Fibroblast of skin of left biceps (primary cell): Measurements from ENCODE around the gene PSMF1.

Experiments used
- DNase-seq, 2 experiments: peaks; one replicate each; pipeline ENCODE4 v3.0.0-alpha.2; 2013; ENCODE audit warnings: low read depth in 2 of 2

Gene PSMF1

DNA sequence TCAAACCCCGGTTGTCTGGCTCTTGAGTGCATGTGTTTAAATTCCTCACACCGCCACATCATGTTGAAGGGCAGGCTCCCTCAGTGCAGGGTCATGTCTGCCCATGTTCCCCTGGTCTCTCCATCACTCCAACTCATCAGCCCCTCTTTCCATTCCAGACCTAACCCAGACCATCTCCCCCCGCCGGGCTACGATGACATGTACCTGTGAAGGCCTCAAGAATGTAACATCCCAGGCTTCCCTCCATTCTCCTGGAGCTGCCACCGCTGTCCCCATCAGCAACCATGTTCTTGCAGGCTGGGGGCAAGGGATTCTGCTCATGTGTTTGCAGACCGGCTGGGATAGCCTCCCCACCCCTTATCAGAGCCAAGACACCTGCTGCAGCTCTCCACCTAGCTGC, 46.5 kb downstream of the PSMF1 start:
- no peak for DNase-seq

DNA sequence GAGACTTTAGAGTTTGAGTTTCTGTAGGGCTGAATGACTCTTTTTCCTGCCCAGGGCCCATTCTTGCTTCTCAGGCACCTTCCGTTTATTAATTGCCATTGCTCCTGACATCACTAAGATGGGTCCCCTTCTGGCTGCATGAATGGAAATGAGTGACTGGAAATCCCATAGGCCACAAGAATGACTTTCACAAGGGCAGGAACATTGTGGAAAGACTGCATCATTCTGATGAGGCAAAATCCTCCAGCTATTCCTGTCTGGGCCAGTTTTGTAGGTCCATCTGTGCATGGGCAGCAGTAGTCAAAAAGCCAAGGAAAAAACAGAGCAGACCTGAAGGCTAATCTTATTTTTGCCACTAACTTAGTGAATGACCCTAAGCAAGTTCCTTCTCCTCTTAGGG, 47.1 kb downstream of the PSMF1 start:
- DNase-seq: no peak

DNA sequence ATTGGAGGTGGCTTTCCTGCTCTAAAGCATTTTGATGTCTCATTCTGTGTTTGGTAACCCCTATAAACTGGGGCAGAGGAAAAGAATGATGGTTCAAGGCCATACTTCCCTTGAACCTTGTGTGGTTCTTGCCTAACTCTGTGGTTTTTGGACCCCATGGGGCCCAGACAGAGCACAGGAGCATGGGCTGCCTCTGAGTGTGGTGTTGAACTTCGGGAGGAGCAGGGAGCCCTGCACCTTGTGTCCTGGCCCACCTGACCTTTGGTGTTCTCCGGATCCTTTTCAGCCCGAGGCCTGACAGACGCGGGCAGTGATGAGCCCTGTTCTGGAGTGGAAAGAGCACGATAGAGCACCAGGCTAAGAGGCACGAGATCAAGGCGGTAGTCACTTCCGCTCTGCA, 47.5 kb downstream of the PSMF1 start:
- DNase-seq: no peak

DNA sequence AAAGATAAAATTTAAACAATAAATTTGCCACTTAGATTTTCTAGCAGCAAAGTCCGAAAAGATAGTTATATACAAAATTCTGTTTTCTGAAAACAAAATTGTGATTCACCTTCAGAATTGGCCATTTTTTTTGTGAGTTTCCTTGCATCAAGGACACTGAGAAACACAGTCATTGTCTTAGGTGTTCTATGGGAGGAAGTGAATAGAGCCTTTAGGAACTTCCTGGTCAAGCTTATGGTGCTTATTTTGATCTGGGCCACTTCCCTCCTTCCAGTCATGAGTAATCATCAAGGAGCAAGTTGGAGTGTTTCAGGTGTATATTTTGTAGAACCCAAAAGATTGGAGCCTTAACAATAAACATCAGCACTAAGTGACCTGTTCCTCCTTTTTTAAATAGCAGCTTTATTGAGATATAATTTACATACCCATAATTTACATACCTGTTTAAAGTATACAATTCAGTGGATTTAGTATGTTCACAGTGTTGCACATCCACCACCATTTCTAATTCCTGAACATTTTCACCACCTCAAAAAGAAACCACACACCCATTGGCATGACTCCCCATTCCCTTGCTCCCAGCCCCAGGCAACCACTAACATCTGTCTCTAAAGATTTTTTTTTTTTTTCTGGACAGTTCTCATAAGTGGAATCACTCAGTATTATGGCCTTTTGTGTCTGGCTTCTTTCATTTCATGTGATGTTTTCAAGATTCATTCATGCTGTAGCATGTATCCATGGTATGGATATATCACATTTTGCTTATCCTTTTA, 48.7 kb downstream of the PSMF1 start:
- DNase-seq: no peak

DNA sequence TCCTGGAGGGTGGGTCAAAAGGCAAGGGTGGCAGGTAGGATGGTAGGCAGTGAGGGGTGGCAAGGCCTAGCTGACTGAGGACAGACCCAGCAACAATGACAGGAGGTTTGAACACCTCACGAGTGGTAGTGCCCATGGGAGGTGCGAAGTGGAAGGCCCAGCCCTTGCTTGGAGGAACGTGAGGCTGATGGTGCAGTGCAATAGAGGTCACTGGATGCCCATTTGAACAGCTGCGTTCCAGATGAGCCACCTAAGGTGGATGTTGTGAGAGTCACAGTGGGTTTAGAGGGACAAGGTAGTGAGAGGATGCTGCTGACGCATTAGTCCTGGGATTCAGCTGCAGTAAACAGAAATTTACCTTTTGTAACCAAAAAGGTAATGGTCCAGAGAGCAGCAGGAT, 50.8 kb downstream of the PSMF1 start:
- no peak for DNase-seq

GRCh38 chr20:1171461-1172093, 53.2 kb downstream of the PSMF1 start:
- no peak for DNase-seq

DNA sequence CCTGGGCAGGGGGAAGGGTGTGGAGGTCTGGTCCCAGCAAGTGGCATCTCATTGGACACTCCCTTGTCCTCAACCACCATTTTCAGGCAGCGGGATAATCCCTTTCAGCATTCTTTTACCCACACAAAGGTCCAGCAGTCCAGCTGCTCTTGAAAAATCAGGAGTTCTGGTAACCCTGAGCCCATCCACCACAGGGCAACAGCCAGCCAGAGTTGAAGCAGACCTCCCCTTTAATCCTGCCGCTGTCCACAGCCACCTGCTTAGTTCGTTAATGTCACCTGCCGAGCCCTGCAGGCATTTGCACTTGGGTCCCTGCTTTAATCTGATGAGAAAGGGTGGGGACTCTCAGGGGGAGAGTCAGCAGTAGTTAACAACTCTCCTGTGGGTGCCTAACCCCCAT, 55.3 kb downstream of the PSMF1 start:
- no peak for DNase-seq

GRCh38 chr20:1174787-1175186, 56.4 kb downstream of the PSMF1 start:
- DNase-seq: no peak

- DNase-seq: no peak
Measured at GRCh38 chr20:1177680-1178079, 59.3 kb downstream of the PSMF1 start.

DNA sequence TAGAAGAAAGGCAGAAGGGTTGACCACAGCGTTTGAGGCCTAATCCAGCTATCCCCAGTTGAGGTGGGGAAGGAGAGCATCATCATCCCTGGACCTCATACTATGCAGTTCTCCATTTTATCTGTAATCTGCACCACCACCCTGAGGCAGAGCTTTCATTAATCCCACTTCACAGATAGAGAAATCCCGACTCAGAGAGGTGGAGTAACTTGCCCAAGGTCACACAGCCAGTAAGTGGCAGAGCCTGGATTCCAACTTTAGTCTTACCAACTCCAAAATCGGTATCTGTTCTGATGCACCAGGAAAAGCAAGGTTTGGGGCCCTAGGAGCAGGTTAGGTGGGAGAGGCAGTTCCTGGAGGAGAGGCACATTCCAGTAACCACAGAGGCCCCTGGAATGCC, 59.7 kb downstream of the PSMF1 start:
- no peak for DNase-seq

GRCh38 chr20:1178623-1179022, 60.2 kb downstream of the PSMF1 start:
- no peak for DNase-seq

DNA sequence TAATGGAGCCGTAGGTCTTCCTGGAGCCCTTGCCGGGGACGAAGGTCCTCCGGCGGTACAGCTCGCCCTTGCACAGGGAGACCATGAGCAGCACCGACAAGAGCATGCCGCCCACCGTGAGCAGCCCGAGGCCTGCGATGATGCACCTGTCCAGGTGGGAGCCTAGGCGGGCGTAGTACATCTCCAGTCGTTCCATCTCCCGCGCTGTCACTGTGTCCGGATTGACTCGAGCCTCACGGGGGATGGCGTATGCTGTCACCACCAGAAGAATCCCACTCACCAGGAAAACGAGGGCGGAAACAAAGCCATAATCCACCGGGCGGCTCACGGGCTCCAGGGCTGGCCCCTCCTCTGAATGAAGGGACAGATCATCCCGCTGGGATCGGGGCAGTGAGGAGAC, 62.5 kb downstream of the PSMF1 start:
- DNase-seq: no peak

- DNase-seq: no peak
Measured at GRCh38 chr20:1182106-1182505, 63.7 kb downstream of the PSMF1 start.

- no peak for DNase-seq
Measured at GRCh38 chr20:1183153-1183552, 64.8 kb downstream of the PSMF1 start.

- no peak for DNase-seq
Measured at GRCh38 chr20:1184260-1184637, 65.8 kb downstream of the PSMF1 start.

DNA sequence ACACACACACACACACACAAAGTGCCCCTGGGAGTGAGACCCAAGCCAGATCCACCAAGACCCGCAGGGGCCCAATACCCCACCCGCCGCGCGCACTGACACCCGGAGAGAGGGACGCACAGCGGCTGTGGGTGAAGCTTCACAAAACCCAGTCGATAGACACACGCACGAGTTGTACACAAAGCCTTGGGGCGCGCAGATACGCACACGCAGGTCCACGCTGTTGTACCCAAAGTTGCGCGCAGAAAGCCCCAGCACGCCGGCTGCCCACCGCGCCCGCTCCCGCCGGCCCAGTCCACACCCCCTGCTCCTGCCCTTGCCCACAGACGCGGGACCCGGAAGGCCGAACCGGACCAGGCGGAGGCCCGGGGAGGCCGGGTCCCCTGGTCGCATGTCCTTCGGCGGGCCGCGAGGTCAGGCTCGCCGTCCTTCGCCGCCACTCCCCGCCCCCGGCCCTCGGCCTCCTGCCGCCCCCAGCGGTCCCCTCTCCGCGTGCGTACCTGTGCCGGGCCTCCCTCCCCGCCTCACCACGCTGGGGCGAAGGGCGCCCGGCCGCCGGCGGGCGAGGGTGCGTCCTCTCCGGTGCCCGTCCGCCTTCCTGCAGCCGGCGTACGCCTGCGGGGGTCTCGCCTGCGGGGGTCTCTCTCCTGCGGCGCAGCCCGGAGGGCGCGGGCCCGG, 66.4 kb downstream of the PSMF1 start, which contains the start of gene TMEM74B:
Gene TMEM74B (minus strand): TSS at position 344 of the 678 bp plus-strand sequence. CDS start 1,180 bp downstream, outside the sequence.
- DNase-seq: no peak

GRCh38 chr20:1185316-1185741, 66.9 kb downstream of the PSMF1 start:
- no peak for DNase-seq

- no peak for DNase-seq
Measured at GRCh38 chr20:1185790-1186334, 67.5 kb downstream of the PSMF1 start.

GRCh38 chr20:1186367-1186991, 68.1 kb downstream of the PSMF1 start:
- no peak for DNase-seq

- no peak for DNase-seq
Measured at GRCh38 chr20:1187605-1188171, 69.3 kb downstream of the PSMF1 start.

DNA sequence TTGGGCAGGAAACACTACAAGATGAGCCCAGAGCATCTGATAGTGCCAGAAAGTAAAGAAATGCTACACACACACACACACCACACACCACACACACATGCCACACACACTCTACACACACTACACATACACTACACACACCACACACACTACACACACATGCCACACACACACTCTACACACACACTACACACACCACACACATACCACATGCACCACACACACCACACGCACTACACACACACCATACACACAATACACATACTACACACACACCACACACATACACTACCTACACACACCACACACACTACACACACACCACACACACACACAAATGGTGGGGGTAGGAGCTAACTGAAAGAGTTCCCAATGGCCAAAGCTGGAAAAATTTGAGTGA, 69.9 kb downstream of the PSMF1 start:
- DNase-seq: no peak

DNA sequence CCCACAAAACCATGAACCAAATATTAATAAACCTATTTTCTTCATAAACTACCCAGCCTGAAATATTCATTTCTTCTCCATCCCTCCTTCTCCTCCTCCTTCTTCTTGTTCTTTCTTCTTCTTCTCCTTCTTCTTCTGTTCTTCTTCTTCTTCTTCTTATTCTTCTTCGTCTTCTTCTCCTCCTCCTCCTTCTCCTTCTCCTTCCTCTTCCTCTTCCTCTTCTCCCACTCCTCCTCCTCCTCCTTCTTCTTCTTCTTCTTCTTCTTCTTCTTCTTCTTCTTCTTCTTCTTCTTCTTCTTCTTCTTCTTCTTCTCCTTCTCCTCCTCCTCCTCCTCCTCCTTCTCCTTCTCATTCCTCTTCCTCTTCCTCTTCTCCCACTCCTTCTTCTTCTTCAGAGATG, 71.4 kb downstream of the PSMF1 start:
- DNase-seq: no peak
